Stomach (tissue), 4 donors: ENCODE data around the gene HK1.

Experiments used
- CTCF ChIP-seq, 7 experiments: fragments of 450-650 bp in 4 of 7; fragments of 200-600 bp in 3 of 7; sonication (generic) in 3 of 7; IDR thresholded peaks; one replicate each; pipeline ENCODE4 v1.5.1; 2016 to 2019; ENCODE audit warnings: antibody characterized with exemption in 7 of 7, control low read depth in 2 of 7, mild to moderate bottlenecking in 1 of 7
- EP300 ChIP-seq: sonication (generic); formaldehyde crosslinking; IDR thresholded peaks from one replicate; pipeline ENCODE4 v1.6.1; 2017; ENCODE audit warnings: antibody characterized with exemption
- POLR2A ChIP-seq, 4 donors: fragments of 450-650 bp; IDR thresholded peaks; one replicate each; pipeline ENCODE4 v1.6.1; 2016; ENCODE audit warnings: antibody characterized with exemption in 4 of 4, control low read depth in 2 of 4, mild to moderate bottlenecking in 1 of 4, moderate library complexity in 1 of 4
- POLR2AphosphoS5 ChIP-seq, 3 donors: sonication (generic); formaldehyde crosslinking; IDR thresholded peaks; one replicate each; pipeline ENCODE4 v1.6.1; 2016; ENCODE audit warnings: antibody characterized with exemption in 3 of 3

- TF ChIP-seq CTCF (IDR thresholded peaks at IDR 0.05) (no peak), POLR2AphosphoS5 (IDR thresholded peaks at IDR 0.05) (no peak), EP300 (no peak), POLR2A (IDR thresholded peaks at IDR 0.05) (no peak)
Observed at GRCh38 chr10:69394020-69394419, 115.7 kb downstream of the HK1 start.
